ENCODE results near the gene GLTP.

DNA sequence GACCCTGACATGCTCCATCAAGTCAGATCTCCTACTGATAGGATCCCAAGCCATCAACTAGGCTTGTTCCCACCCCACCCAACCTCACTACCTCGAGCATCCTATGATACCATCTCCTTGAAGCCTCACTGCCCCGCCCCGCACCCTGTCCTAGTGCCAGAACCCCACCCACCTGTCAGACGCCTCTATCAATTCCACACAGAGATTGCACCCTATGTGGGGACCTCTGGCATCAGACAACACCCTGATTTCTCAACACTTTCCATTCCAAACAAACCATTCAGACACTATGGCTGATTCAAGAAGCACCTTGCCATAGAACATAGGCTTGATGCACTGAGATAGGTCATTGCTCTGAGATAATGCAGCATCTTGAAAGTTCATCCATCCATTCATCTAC, 3.1 kb upstream of the GLTP start:
- TF ChIP-seq, protein P1, sequence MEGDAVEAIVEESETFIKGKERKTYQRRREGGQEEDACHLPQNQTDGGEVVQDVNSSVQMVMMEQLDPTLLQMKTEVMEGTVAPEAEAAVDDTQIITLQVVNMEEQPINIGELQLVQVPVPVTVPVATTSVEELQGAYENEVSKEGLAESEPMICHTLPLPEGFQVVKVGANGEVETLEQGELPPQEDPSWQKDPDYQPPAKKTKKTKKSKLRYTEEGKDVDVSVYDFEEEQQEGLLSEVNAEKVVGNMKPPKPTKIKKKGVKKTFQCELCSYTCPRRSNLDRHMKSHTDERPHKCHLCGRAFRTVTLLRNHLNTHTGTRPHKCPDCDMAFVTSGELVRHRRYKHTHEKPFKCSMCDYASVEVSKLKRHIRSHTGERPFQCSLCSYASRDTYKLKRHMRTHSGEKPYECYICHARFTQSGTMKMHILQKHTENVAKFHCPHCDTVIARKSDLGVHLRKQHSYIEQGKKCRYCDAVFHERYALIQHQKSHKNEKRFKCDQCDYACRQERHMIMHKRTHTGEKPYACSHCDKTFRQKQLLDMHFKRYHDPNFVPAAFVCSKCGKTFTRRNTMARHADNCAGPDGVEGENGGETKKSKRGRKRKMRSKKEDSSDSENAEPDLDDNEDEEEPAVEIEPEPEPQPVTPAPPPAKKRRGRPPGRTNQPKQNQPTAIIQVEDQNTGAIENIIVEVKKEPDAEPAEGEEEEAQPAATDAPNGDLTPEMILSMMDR (IDR thresholded peaks at IDR 0.05; ENCODE audit: low read length) = no peak
- no peak for TF ChIP-seq EZH2 (optimal IDR thresholded peaks at IDR 0.05; ENCODE audit: low read depth, low read length)
- no peak for TF ChIP-seq EZH2phosphoT487 (IDR thresholded peaks at IDR 0.05; ENCODE audit: low read length)

All from MM.1S (cell line).